HG02678 (cell line): ENCODE data around the gene PLAGL1.
"Not testable (repeated sequence)": the region's sequence is repeated elsewhere in the genome, so short reads cannot be mapped to it uniquely, and the experiment has no call there.

Experiments
- ATAC-seq: cut with Tn5 transposase; IDR thresholded peaks from one replicate; pipeline ENCODE4 v1.9.1; 2021; ENCODE audit warnings: mild to moderate bottlenecking, moderate library complexity; ENCODE audit not compliant: unreplicated experiment

The PLAGL1 gene

GRCh38 chr6:143941852-143942627 is 66.0 kb downstream of the PLAGL1 start:
- ATAC-seq: peak; percentile 47

GRCh38 chr6:143940011-143940597 is 68.0 kb downstream of the PLAGL1 start:
- peak; percentile 95 for ATAC-seq

- ATAC-seq: no peak
Observed at GRCh38 chr6:143939364-143939763, 68.7 kb downstream of the PLAGL1 start.

- ATAC-seq: no peak
Observed at GRCh38 chr6:143937668-143937970, 70.4 kb downstream of the PLAGL1 start.

GRCh38 chr6:143936778-143937667 is 71.0 kb downstream of the PLAGL1 start:
- ATAC-seq: no peak

- no peak for ATAC-seq
Observed at GRCh38 chr6:143936347-143936746, 71.7 kb downstream of the PLAGL1 start.

GRCh38 chr6:143934867-143935266 is 73.2 kb downstream of the PLAGL1 start:
- ATAC-seq: no peak

GRCh38 chr6:143934331-143934730 is 73.7 kb downstream of the PLAGL1 start:
- no peak for ATAC-seq

- no peak for ATAC-seq
Observed at GRCh38 chr6:143929975-143930374, 78.1 kb downstream of the PLAGL1 start.

- ATAC-seq: no peak
Observed at GRCh38 chr6:143928853-143929252, 79.2 kb downstream of the PLAGL1 start.

- not testable (repeated sequence) for ATAC-seq
Observed at GRCh38 chr6:143917026-143917425, 91.0 kb downstream of the PLAGL1 start.

- ATAC-seq: no peak
Observed at GRCh38 chr6:143912671-143913070, 95.4 kb downstream of the PLAGL1 start.

GRCh38 chr6:143911028-143911427 is 97.0 kb downstream of the PLAGL1 start:
- no peak for ATAC-seq

- ATAC-seq: no peak
Observed at GRCh38 chr6:143902827-143903226, 105.2 kb downstream of the PLAGL1 start.

- peak; percentile 96 for ATAC-seq
Observed at GRCh38 chr6:143901885-143902750, 105.9 kb downstream of the PLAGL1 start.

GRCh38 chr6:143900358-143900757 is 107.7 kb downstream of the PLAGL1 start:
- no peak for ATAC-seq

- ATAC-seq: no peak
Observed at GRCh38 chr6:143896126-143896860, 111.8 kb downstream of the PLAGL1 start.

- ATAC-seq: no peak
Observed at GRCh38 chr6:143894655-143895054, 113.4 kb downstream of the PLAGL1 start.
